ENCODE results near the gene C19orf53.
A peak's percentile ranks its signal among the peaks of the same experiment; 100 is the strongest.
"Not testable (repeated sequence)": the region's sequence is repeated elsewhere in the genome, so short reads cannot be mapped to it uniquely, and the experiment has no call there.

C19orf53 gene

GRCh38 chr19:13764101-13764807 lies 10.0 kb upstream of the C19orf53 start, which contains the start of gene MRI1:
Gene MRI1, plus strand, starts transcription at chr19:13764522. Its CDS starts 67 bp downstream, at chr19:13764589.
- DNase-seq, result peak; percentile 75 to 81

GRCh38 chr19:13764821-13765394 lies 9.3 kb upstream of the C19orf53 start:
- DNase-seq, result no peak

DNA sequence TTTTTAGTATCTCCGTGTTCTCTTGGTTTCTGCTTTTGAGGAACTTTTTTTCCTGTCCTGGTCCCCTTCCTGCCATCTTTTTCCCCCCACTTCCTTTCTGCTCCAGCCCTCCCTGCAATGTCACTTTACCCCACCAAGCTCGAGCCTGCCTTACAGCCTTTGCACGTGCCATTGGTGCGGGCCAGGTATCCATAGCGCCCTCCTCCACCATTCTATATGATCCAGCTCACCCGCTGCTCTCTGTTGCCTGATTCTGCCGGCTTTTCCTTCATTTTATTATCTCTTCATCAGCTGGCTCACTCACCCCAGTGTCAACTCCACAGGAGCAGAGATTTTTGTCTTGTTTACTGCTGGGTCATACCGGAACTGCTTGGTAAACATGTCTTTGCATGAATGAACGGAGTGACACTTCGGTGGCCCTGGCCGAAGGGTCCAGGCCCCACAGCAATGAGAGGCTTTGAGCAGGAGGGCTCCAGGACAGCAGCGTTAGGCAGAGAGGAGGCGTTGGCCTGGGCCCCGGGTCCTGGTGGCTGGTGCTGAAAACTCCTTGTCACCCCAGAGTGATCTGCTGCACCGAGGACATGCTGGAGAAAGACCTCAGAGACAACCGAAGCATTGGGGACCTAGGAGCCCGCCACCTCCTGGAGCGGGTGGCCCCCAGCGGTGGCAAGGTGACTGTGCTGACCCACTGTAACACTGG lies 8.7 kb upstream of the C19orf53 start:
- no peak for DNase-seq

DNA sequence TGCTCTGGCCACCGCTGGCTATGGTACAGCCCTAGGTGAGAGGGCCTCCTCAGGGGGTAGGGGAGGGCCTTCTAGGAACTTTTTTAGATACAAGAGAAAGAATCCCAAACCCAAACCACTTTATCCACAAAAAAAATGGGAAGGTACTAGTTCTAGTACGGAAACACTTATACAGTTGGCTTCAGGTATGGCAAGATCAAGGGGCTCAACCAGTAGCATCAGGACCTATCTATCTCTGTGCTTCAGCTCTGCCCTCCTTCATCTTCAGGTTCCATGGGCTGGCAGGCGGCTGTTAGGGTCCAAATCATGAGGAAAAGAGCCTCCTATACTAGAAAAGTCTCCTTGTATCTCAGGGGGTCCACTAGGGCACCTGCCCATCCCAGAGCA lies 8.2 kb upstream of the C19orf53 start:
- DNase-seq, result no peak

- DNase-seq, result no peak
Measured at GRCh38 chr19:13768510-13768909, 5.7 kb upstream of the C19orf53 start.

DNA sequence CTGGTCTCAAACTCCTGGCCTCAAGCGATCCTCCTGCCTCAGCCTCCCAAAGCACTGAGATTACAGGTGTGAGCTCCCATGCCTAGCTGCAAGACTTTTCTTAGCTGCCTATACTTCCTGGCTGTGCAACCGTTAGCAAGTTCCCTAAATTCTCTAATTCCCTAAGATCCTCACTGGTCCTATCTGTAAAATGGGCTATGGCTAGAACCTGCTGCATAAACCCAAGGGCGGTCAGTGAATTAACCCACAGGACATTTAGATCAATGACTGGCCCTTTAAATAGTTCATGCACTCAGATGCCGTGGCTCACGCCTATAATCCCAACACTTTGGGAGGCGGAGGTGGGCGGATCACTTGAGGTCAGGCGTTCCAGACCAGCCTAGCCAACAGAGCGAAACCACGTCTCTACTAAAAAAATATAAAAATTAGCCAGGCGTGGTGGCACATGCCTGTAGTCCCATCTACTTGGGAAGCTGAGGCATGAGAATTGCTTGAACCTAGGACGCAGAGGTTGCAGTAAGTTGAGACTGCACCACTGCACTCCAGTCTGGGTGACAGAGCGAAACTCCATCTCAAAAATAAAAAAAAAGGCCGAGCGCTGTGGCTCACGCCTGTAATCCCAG lies 4.1 kb upstream of the C19orf53 start:
- DNase-seq, result no peak

- no peak for DNase-seq
Measured at GRCh38 chr19:13778398-13778797, 4.1 kb downstream of the C19orf53 start.

- no peak for DNase-seq
Measured at GRCh38 chr19:13778847-13779246, 4.6 kb downstream of the C19orf53 start.

DNA sequence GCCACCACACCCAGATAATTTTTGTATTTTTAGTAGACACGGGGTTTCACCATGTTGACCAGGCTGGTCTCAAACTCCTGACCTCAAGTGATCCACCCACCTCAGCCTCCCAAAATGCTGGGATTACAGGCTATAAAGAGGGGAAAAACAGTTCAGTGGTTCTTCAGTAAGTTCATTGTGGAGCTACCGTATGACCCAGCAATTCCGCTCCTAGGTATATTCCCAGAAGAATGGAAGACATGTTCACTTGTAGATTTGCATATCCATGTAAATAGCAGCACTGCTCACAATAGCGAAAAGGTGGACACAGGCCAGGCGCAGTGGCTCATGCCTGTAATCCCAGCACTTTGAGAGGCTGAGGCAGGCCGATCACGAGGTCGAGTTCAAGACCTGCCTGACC lies 5.5 kb downstream of the C19orf53 start:
- DNase-seq, result not testable (repeated sequence)

- peak in 1 of 2 experiments; percentile 44 for DNase-seq
Measured at GRCh38 chr19:13781547-13781946, 7.3 kb downstream of the C19orf53 start.

- DNase-seq, result no peak
Measured at GRCh38 chr19:13782537-13782936, 8.3 kb downstream of the C19orf53 start.

DNA sequence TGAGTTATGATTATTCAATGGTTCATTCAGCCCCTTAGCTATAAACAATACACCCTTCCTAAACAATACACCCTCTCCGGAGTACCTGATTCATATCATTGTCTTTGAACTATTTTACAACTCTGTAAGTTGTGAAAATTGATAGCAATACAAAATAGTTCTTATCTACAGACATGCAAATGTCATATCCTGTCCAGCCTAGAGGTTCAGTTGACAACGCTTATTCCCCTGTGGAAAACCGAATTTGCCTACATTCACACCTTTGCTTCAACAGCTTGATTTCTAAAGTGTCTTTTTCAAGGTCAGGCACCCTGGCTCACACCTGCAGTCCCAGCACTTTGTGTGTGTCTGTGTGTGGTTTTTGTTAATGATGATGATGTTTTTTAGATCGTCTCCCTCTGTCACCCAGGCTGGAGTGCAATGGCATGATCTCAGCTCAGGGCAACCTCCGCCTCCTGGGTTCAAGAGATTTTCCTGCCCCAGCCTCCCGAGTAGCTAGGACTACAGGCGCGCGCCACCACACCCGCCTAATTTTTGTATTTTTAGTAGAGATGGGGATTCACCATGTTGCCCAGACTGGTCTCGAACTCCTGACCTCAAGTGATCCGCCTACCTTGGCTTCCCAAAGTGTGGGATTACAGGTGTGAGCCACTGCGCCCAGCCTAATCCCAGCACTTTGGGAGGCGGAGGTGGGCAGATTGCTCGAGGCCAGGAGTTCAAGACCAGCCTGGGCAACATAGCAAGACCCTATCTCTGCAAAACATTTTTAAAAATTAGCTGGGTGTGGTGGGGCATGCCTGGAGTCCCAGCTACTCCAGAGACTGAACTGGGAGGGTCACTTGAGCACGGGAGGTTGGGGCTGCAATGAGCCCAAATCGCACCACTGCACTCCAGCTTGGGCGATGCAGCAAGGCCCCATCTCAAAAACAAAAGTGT lies 9.6 kb downstream of the C19orf53 start:
- no peak for DNase-seq

DNA sequence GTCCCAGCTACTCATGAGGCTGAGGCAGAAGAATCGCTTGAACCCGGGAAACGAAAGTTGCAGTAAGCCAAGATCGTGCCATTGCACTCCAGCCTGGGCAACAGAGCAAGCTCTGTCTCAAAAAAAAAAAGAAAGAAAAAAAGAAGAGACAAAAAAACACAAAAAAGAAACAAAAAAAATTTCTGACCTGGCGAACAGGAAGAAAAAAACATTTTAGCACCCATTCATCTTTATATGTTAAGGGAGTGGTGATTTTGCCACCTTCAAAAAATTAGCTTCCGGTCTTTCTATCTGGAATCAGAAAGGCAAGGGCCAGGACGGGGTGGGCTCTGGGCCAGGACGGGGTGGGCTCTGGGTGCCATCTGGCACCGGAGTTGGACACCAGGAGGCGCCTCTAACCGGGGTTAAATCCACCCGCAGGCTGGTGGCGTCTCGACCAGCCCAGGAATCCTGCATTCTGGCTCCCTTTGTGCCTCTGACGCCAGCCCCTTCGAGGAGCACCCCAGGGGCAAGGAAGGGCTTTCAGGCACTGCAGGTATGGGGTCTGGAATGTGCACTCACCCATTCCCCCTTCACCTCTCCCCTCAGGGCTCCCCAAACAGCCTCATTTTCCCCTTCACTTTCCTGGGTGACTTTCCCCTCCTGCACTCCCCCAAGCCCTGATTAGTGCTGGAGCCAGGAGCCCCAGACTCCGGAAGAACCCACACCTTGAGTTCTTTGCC lies 10.6 kb downstream of the C19orf53 start:
- peak; percentile 55 to 85 for DNase-seq

- DNase-seq, result no peak
Measured at GRCh38 chr19:13788991-13789390, 14.7 kb downstream of the C19orf53 start.

GRCh38 chr19:13790354-13790753 lies 16.1 kb downstream of the C19orf53 start:
- no peak for DNase-seq

DNA sequence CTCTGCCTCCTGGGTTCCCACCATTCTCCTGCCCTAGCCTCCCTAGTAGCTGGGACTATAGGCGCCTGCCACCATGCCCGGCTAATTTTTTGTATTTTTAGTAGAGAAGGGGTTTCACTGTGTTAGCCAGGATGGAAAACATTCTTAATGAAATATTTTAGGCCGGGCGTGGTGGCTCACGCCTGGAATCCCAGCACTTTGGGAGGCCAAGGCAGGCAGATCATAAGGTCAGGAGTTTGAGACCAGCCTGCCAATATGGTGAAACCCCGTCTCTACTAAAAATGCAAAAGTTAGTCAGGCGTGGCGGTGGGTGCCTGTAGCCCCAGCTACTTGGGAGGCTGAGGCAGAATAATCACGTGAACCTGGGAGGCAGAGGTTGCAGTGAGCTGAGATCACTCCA lies 19.1 kb downstream of the C19orf53 start:
- DNase-seq, result not testable (repeated sequence)

- DNase-seq, result peak; percentile 18 to 74
Measured at GRCh38 chr19:13794398-13794756, 20.1 kb downstream of the C19orf53 start.

GRCh38 chr19:13794757-13795589 lies 20.7 kb downstream of the C19orf53 start, which contains the start of gene ZSWIM4:
Gene ZSWIM4, plus strand, starts transcription at chr19:13795443. Its CDS starts 206 bp downstream, at chr19:13795649.
- DNase-seq, result peak; percentile 99

- no peak for DNase-seq
Measured at GRCh38 chr19:13795595-13796300, 21.5 kb downstream of the C19orf53 start.
